Stimulated activated naive CD8-positive, alpha-beta T cell treated with anti-CD3 and anti-CD28 coated beads, Interleukin-15, Interleukin-2, amounts not matched to agents 100 ng/mL and 50 ng/mL, for 24 hours (primary cell): ENCODE data around the gene ITIH4.

ENCODE experiments used
- H3K27ac Mint-ChIP-seq: one replicate; pipeline ENCODE4 v1.8.0; 2021; ENCODE audit warnings: mild to moderate bottlenecking, mixed read lengths
- H3K27me3 Mint-ChIP-seq: one replicate; pipeline ENCODE4 v1.8.0; 2021; ENCODE audit warnings: mixed read lengths
- H3K36me3 Mint-ChIP-seq: one replicate; pipeline ENCODE4 v1.8.0; 2021; ENCODE audit warnings: low read depth, mixed read lengths
- H3K4me1 Mint-ChIP-seq: one replicate; pipeline ENCODE4 v1.8.0; 2021; ENCODE audit warnings: low read depth, mixed read lengths
- H3K4me3 Mint-ChIP-seq: one replicate; pipeline ENCODE4 v1.8.0; 2021; ENCODE audit warnings: mild to moderate bottlenecking, mixed read lengths
- H3K9me3 Mint-ChIP-seq: one replicate; pipeline ENCODE4 v1.8.0; 2021; ENCODE audit warnings: mixed read lengths

Gene ITIH4

GRCh38 chr3:52831500-52832301 is 1.2 kb upstream of the ITIH4 start:
- Mint-ChIP-seq H3K9me3 (no peaks in the 10 kb centered on the region), H3K36me3 (no peaks in the 10 kb centered on the region), H3K4me1 (peaks cover 5% of the 10 kb centered on the region), H3K27ac (no peak overlapping the region), H3K27me3 (no peaks in the 10 kb centered on the region), H3K4me3 (no peak overlapping the region)

GRCh38 chr3:52829906-52830463 is 487 bp downstream of the ITIH4 start:
- Mint-ChIP-seq H3K4me1 (peaks cover 5% of the 10 kb centered on the region), H3K4me3 (no peak overlapping the region), H3K27ac (no peak overlapping the region), H3K9me3 (no peaks in the 10 kb centered on the region), H3K36me3 (no peaks in the 10 kb centered on the region), H3K27me3 (no peaks in the 10 kb centered on the region)

DNA sequence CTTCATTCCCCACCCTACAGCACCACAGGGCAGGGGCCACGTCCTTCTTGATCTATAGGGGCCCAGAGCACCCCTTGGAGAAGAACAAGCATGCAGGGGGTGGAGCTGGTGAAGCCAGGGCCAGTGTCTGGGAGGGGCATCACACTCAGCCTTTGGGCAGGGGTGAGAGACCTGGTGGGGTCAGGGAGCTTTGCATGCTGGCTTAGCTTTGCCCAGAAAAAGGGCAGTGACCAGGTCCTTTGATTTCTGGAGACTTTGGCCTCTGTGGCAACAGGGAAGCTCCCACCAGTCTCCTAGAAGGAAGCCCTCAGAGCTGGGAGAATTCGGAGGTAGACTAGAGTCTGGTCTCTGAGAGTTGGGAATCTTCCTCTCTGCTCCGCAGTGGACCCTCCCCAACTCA is 990 bp downstream of the ITIH4 start:
- Mint-ChIP-seq H3K9me3 (no peaks in the 10 kb centered on the region), H3K4me1 (peaks cover 5% of the 10 kb centered on the region), H3K27ac (no peak overlapping the region), H3K4me3 (no peak overlapping the region), H3K27me3 (no peaks in the 10 kb centered on the region), H3K36me3 (no peaks in the 10 kb centered on the region)

- no peaks in the 10 kb centered on the region for H3K27me3 Mint-ChIP-seq
- peaks cover 5% of the 10 kb centered on the region for H3K4me1 Mint-ChIP-seq
- no peak overlapping the region for H3K27ac Mint-ChIP-seq
- no peak overlapping the region for H3K4me3 Mint-ChIP-seq
- no peaks in the 10 kb centered on the region for H3K36me3 Mint-ChIP-seq
- no peaks in the 10 kb centered on the region for H3K9me3 Mint-ChIP-seq
Observed at GRCh38 chr3:52827866-52828376, 2.6 kb downstream of the ITIH4 start.

DNA sequence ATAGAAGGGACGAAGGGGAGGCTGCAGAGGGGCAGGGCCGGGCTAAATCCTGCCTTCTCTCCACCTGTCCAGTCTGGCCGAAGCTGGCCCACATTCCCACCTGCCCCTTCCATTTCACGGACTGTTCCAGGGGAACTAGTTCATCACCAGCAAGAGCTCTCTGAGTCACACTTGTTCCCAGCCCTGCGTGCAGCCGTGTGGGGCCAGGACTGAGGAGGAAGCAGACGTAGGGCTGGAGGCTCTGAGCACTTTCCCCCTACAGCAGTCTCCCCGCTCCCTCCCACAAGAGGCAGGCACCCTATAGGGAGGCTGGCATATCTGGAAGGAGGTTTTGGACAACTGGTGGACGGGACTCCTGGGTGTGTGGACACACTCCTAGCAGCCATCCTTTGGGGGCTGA is 3.0 kb downstream of the ITIH4 start:
- peaks cover 5% of the 10 kb centered on the region for H3K4me1 Mint-ChIP-seq
- no peaks in the 10 kb centered on the region for H3K36me3 Mint-ChIP-seq
- no peak overlapping the region for H3K27ac Mint-ChIP-seq
- H3K4me3 Mint-ChIP-seq: no peak overlapping the region
- no peaks in the 10 kb centered on the region for H3K27me3 Mint-ChIP-seq
- H3K9me3 Mint-ChIP-seq: no peaks in the 10 kb centered on the region

DNA sequence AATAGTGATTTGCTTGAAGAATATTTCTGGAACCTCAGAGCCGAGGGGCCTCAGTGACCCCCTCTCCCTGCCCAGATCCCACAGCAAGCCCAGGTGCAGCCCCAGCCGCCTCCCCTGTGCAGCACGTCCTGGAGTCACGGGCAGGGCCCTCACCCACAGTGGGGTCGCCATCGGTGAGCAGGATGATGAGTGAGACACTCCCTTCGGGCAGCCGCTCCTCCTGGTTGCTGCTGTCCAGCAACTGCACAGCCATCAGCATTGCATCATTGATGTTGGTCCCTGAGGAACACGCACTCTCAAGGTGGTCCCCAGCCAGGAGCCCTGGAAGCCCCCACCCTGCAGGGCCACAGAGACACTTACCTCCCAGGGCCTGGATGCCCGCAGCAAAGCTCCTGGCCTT is 6.4 kb downstream of the ITIH4 start:
- Mint-ChIP-seq H3K4me1 (no peaks in the 10 kb centered on the region), H3K9me3 (no peaks in the 10 kb centered on the region)

GRCh38 chr3:52822363-52822762 is 8.1 kb downstream of the ITIH4 start:
- Mint-ChIP-seq H3K4me3 (no peak overlapping the region), H3K27ac (no peak overlapping the region), H3K9me3 (no peaks in the 10 kb centered on the region), H3K4me1 (no peaks in the 10 kb centered on the region), H3K36me3 (no peaks in the 10 kb centered on the region), H3K27me3 (no peaks in the 10 kb centered on the region)

More for the DNA sequence above, 6.4 kb downstream of the ITIH4 start:
- Mint-ChIP-seq H3K36me3 (no peaks in the 10 kb centered on the region), H3K4me3 (no peak overlapping the region), H3K27ac (no peak overlapping the region), H3K27me3 (no peaks in the 10 kb centered on the region)

- Mint-ChIP-seq H3K9me3 (no peaks in the 10 kb centered on the region), H3K27me3 (no peaks in the 10 kb centered on the region), H3K4me1 (no peaks in the 10 kb centered on the region), H3K4me3 (no peak overlapping the region), H3K27ac (no peak overlapping the region), H3K36me3 (no peaks in the 10 kb centered on the region)
Observed at GRCh38 chr3:52820736-52821135, 9.7 kb downstream of the ITIH4 start.

DNA sequence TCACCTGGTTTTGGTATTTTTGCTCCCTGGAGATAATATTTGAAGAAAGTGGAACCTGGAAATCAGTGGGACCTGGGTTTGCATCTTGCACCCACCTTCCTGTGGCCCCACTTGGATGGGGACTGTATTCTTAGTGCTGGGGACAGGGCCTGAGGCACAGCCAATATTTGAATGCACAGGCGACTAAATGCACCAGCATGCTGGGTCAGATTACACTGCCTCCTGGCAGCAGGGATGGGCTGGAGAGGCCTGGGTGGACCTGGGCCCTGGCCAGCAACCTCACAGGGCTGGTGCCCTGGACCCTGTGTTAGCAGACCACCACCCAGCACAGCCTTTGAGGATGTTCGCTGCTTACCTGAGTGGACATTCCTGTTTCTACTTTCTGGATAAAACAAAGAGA is 10.5 kb downstream of the ITIH4 start:
- H3K36me3 Mint-ChIP-seq: no peaks in the 10 kb centered on the region
- H3K4me1 Mint-ChIP-seq: no peaks in the 10 kb centered on the region
- no peaks in the 10 kb centered on the region for H3K27me3 Mint-ChIP-seq
- no peak overlapping the region for H3K27ac Mint-ChIP-seq
- no peaks in the 10 kb centered on the region for H3K9me3 Mint-ChIP-seq
- no peak overlapping the region for H3K4me3 Mint-ChIP-seq

DNA sequence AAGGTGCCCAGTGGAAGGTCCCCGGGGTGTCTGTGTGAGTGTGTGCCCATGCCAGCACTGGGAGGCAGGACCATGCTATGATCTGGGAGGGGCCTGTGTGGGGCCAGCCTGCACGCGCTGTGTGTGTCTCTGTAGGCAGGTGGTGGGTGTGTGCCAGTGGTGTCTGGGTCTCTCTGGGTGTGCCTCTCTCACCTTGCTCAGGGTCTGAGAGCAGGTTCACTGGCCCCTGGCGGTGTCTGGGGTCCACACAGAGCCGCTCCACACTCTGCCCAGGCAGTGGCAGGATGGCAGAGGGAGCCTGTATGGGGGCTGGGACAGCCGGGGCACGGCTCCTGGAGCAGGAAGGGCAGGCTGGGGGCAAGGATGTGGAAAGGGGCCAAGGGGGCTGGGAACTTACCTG is 12.6 kb downstream of the ITIH4 start:
- Mint-ChIP-seq H3K27ac (no peak overlapping the region), H3K4me3 (no peak overlapping the region), H3K36me3 (no peaks in the 10 kb centered on the region), H3K9me3 (no peaks in the 10 kb centered on the region), H3K4me1 (no peaks in the 10 kb centered on the region), H3K27me3 (no peaks in the 10 kb centered on the region)

GRCh38 chr3:52817221-52817620 is 13.3 kb downstream of the ITIH4 start:
- H3K4me1 Mint-ChIP-seq: no peaks in the 10 kb centered on the region
- no peak overlapping the region for H3K4me3 Mint-ChIP-seq
- H3K27me3 Mint-ChIP-seq: no peaks in the 10 kb centered on the region
- no peaks in the 10 kb centered on the region for H3K36me3 Mint-ChIP-seq
- H3K27ac Mint-ChIP-seq: no peak overlapping the region
- no peaks in the 10 kb centered on the region for H3K9me3 Mint-ChIP-seq

DNA sequence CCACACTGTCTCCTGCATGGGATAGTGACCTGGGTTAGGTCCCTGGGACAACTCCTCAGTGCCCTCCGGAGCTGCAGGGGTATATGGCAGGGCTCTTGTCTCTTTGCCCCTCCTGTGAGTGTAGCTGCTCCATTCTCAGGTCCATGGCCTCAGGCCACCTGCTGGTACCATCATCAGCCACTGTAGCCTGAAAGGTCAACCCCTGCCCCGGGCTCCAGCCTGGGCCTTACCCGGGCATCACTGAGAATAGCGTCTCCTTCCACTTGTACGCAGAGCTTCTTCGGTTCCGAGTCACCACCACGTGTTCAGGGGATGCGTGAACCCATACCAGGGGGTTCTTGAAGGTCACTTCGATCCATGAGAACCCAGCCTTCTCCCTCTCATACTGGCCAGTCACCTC is 13.8 kb downstream of the ITIH4 start:
- H3K27me3 Mint-ChIP-seq: no peaks in the 10 kb centered on the region
- H3K27ac Mint-ChIP-seq: no peak overlapping the region
- no peaks in the 10 kb centered on the region for H3K36me3 Mint-ChIP-seq
- H3K4me1 Mint-ChIP-seq: no peaks in the 10 kb centered on the region
- no peak overlapping the region for H3K4me3 Mint-ChIP-seq
- no peaks in the 10 kb centered on the region for H3K9me3 Mint-ChIP-seq

GRCh38 chr3:52816199-52816598 is 14.3 kb downstream of the ITIH4 start:
- H3K4me1 Mint-ChIP-seq: no peaks in the 10 kb centered on the region
- no peaks in the 10 kb centered on the region for H3K36me3 Mint-ChIP-seq
- H3K9me3 Mint-ChIP-seq: no peaks in the 10 kb centered on the region
- H3K4me3 Mint-ChIP-seq: no peak overlapping the region
- H3K27ac Mint-ChIP-seq: no peak overlapping the region
- H3K27me3 Mint-ChIP-seq: no peaks in the 10 kb centered on the region

- no peaks in the 10 kb centered on the region for H3K36me3 Mint-ChIP-seq
- no peak overlapping the region for H3K27ac Mint-ChIP-seq
- H3K4me3 Mint-ChIP-seq: no peak overlapping the region
- no peaks in the 10 kb centered on the region for H3K9me3 Mint-ChIP-seq
- no peaks in the 10 kb centered on the region for H3K27me3 Mint-ChIP-seq
- H3K4me1 Mint-ChIP-seq: no peaks in the 10 kb centered on the region
Observed at GRCh38 chr3:52813810-52814209, 16.7 kb downstream of the ITIH4 start.

DNA sequence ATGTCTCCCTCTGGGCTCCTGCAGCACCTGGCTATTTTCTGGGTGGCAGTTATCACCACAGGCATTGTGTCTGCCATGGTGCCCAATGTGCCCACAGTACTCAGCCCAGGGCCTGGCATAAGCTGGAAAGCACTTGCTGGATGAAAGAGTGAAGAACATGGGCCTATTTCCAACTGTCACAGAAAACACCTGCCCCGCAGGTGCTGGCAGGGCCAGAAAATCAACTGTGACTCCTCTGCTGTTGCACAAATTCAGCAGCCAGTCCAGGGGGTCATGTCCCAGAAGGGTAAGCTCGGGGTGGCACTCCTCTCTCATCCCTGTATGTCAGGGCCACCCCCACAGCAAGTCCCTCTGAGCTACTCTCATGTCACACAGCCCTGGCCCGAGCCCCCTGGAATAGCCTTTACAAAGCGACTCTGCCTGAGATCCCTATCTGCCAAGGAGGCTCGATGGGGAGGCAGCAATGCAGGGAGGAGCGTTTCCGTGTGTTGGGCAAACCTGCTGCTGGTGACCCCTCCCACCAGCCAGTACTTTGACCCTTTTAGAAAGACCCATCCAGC is 18.9 kb downstream of the ITIH4 start:
- H3K36me3 Mint-ChIP-seq: no peaks in the 10 kb centered on the region
- H3K27ac Mint-ChIP-seq: no peak overlapping the region
- no peaks in the 10 kb centered on the region for H3K4me1 Mint-ChIP-seq
- no peak overlapping the region for H3K4me3 Mint-ChIP-seq
- no peaks in the 10 kb centered on the region for H3K9me3 Mint-ChIP-seq
- no peaks in the 10 kb centered on the region for H3K27me3 Mint-ChIP-seq
